LNCAP (cell line): Measurements from ENCODE around the gene ADGRG6.

ENCODE experiments used
- TF ChIP-seq, protein P1 (sequence below): fragments of 450-650 bp; IDR thresholded peaks from 2 replicates; pipeline ENCODE4 v1.5.1; 2017; ENCODE audit warnings: mild to moderate bottlenecking

The ADGRG6 gene

DNA sequence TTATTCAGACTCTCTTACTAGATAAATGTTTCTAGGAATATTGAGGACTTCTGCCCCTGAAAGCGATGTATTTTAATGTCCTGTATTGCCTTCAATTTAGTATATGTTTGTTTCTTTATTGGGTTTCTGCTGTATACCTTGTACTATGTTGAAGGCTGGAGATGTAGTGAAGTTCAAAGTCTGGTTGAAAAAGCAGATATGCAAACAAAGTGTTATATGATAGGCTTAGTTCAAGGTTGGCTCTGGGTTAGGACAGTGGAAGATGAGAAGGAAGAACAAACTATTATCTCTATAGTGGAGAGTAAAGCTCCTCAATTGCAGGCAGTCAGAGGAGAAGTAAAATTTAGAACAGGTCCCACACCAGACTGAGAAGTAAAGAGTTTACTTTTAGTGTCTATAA lies 36.3 kb upstream of the ADGRG6 start:
- TF ChIP-seq, protein P1, sequence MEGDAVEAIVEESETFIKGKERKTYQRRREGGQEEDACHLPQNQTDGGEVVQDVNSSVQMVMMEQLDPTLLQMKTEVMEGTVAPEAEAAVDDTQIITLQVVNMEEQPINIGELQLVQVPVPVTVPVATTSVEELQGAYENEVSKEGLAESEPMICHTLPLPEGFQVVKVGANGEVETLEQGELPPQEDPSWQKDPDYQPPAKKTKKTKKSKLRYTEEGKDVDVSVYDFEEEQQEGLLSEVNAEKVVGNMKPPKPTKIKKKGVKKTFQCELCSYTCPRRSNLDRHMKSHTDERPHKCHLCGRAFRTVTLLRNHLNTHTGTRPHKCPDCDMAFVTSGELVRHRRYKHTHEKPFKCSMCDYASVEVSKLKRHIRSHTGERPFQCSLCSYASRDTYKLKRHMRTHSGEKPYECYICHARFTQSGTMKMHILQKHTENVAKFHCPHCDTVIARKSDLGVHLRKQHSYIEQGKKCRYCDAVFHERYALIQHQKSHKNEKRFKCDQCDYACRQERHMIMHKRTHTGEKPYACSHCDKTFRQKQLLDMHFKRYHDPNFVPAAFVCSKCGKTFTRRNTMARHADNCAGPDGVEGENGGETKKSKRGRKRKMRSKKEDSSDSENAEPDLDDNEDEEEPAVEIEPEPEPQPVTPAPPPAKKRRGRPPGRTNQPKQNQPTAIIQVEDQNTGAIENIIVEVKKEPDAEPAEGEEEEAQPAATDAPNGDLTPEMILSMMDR: no peak

DNA sequence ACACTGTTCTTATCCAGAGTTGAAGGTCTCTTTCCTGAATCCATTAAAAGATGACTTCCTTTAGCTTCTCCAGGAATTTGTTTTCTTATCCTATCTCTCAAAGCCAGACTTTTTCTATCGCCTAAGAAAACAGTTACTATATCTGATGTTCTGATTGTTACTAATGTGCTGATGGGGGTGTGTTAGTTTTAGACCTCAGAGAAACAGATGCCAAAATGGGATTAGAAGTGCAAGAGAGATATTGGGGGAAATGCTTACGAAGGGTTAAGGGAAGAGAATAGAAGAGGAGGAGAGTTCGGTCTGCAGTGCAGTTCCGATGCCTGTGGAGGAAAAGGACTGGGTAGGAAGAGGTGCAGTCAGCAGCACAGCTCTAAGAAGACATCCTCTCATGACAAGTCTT lies 35.7 kb upstream of the ADGRG6 start:
- TF ChIP-seq, protein P1: no peak

DNA sequence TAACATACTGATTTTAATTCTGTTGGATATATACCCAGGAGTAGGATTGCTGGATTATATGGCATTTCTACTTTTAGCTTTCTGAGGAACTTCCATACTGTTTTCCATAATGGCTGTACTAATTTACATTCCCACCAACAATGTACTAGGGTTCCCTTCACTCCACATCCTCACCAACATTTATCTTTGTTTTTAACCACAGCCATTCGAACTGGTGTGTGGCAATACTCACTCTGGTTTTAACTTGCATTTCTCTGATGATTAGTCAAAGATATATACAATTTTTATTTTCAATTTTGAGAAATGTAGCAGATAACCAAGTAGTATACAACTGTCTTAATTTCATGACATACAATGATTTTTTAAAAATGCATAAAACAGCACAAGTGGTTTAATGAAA lies 30.3 kb upstream of the ADGRG6 start:
- TF ChIP-seq, protein P1: no peak

DNA sequence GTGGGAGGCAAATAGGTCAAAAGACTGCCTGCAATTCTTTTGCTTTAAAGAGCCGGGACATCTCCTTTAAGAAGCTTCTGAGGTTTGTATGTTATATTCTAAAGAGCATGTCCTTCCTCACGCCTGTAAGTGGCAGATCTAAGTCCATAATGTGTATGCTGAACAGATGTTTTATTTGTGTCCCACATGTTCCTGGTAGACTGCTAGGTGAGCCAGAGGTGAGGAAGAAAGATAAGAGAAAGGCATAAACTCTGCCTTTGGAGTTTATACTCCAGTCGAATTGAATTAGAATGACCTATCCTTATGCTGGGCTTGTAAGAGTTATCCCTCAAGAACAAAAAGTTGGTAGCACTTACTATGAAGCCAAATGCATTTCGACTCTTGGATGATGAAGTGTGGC lies 27.2 kb upstream of the ADGRG6 start:
- TF ChIP-seq, protein P1: no peak

DNA sequence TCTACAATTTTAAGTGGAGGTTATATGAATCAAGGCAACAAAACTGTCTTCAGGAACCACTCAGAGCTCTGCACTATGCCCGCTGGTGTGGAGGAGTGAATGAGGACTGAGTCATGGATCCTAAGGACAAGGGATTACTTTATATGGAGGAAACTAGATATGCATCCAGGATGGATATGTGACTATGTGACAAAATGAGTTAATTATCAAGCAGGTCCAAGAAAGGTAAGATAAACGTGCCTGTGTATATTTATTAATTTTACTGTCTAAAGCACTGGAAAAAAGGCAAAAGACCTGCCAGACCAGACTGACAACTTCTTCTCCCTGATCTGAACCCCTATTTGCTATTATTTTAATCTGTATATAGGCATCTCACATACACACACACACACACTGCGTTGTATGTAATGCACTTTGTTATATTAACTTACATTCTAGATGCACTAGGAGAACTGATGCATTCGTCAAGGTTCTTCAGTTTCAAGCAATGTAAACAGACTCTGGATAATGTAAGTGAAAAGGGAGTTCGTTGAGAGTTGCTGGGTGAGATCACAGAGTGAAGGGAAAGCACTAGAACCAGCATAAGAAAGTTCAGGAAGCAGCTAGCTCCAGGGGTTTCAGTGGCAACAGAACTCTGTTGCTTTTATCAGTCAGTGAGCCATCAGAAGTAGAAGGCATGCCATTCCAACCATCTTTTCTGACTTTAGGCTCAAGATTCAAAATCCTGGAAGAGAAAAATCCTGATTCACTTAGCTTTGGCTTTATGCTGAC lies 26.4 kb upstream of the ADGRG6 start:
- TF ChIP-seq, protein P1: no peak

DNA sequence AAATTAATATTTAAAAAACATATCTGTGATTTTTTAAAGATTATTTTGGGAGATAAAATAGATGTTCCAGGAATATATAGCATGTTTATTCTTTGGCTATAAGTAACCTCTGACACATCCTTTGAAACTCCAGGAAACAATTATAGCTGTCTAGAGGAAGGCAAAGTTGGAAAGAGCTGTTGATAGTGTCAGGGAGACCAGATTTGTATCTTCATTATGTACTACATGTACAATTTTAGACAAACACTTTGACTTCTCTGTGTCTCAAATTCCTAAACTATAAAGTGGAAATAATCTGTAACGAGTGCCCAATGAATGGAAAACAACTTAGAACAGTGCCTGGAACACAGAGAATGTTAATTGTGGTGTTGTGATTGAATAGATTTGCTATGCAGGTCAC lies 25.6 kb upstream of the ADGRG6 start:
- TF ChIP-seq, protein P1: no peak

DNA sequence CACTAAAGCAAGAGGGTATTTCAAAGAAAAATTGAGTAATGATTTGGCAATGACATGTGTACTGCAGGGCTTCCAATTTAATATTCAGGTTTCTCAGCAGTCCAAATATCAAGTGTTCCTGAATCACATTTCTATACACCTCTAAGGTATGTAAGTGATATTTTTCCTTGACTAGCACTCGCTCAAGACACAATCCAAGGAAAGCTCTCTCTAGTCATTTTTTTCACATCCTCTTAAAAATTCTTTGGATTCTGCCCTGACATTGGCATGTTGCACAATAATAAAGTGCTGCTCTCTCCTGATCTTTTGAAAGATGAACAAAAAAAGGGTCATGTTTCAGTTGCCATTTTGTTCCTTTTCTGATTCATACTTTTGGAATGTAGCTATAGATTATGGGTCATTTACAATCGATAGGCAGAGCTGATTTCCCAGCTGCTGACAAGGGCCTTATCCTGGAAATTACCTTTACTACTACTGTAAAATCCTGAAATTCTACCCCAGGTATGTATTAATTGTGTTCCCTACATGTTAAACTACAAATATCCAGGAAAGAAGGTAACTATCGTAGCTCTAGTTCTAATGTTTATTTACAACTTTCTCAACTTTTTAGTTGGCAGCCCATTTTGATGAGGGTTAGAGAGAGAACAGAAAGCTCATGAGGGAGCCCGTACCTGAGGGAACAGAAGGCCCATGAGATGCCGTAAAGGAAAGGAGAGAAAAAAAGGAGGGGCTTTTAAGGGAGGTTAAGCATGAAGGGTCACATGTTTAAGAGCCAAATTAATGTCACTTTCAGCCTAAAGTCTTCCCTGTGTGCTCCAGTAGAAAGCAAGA lies 22.2 kb upstream of the ADGRG6 start:
- TF ChIP-seq, protein P1: no peak
